IPS-NIHi7 (cell line): ENCODE measurements around the gene ZSWIM4.

Source experiments
- DNase-seq: peaks from one replicate; pipeline ENCODE4 v3.0.0; 2012; ENCODE audit warnings: mixed read lengths; ENCODE audit errors: extremely low spot score

The ZSWIM4 gene

DNA sequence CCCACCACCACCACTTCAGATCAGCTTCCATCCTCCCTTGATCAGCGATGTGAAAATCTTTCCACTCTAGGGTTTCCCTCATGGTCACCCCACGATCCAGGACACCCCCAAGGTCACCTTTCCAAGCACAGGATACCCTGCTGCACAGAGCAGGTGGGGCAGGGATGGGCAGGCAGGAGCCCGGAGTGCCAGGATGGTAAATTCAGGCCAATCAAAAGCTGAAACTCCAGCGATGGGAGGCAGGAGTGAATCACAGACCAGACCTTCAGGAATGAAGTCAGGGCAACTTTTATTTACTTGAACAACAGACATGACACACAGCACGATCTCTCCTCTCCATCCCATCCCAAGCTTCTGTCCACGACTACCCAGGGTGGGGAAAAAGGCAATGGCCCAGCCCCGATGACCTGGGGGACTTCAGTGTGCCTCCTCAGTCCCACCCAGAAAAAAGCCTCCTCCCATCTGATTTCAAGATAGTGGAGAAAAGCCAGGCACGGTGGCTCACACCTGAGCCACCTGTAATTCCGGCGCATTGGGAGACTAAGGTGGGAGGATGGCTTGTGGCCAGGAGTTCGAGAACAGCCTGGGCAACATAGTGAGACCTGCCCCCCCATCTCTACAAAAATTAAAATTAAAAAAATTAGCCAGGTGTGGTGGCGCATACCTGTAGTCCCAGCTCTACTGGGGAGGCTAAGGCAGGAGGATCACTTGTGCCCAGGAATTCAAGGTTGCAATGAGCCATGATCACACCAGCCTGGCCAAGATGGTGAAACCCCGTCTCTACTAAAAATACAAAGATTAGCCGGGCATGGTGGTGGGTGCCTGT lies 39.2 kb downstream of the ZSWIM4 start:
- no peak for DNase-seq

DNA sequence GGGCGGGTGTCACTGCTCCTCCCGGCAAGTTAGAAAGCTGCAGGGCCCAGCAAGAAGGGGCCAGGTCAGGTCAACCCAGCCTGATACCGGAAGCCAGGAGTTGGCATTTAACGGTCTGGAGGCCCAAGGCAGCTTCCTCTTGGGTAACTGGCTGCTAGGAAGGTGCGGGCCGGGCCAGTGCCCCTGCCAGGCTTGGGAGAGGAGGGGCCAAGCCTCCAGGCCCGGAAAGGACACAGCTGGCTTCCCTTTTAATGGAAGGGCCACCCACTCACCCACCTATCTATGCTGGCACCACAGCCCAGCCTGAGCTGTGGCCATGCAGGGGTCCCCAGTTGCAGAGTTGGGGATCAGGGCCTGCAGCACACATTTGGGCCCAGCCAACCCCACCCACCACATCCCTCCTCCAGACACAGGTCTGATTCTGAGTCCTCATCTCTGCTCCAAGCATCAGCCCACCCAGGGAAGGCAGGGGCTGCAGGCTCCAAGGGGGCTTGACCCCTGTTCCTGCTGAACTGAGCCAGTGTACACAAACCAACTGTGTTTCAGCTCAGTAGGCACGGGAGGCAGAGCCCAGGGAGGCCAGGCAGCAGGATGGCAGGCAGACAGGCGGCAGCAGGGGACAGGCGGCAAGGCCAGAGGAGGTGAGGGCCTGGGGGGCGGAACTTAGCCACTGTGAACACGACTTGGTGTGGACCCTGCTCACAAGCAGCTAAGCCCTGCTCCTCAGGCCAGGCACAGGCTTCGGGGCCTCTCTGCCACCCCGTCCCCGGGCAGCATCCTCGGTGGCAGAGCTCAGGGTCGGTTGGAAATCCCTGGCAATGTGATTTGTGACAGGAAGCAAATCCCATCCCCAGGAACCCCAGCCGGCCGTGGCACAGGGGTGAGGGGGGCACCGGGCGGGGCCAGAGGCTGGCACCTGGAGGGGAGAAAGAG lies 40.8 kb downstream of the ZSWIM4 start:
- DNase-seq: no peak

DNA sequence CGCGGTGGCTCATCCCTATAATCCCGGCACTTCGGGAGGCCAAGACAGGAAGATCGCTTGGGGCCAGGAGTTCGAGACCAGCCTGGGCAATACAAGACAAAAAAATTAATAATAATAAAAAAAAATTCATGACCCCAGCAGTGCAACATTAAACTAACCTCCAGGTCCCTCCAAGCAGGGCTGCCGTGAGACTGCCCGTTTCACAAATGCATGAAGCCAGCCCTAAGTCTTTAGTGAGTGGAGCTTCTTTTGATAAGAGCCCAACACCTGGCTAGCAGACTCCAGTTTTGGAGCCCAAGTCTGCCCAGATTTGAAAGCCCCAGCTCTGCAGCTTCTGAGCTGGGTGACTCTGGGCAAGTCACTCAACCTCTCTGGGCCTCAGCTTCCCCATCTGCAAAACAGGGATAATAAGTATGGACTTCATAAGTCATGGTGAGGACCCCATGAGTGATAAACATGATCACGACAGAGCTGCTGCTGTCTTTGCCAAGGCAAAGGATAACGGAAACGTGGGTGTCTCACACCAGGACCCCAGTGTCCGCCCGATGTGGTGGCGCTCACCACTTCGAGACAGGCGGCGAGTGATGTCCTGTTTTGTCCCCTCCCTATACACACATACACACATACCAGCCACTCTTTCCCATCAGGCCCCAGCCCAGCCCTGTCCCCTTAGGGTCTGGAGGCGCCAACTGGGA lies 43.3 kb downstream of the ZSWIM4 start:
- DNase-seq: no peak

DNA sequence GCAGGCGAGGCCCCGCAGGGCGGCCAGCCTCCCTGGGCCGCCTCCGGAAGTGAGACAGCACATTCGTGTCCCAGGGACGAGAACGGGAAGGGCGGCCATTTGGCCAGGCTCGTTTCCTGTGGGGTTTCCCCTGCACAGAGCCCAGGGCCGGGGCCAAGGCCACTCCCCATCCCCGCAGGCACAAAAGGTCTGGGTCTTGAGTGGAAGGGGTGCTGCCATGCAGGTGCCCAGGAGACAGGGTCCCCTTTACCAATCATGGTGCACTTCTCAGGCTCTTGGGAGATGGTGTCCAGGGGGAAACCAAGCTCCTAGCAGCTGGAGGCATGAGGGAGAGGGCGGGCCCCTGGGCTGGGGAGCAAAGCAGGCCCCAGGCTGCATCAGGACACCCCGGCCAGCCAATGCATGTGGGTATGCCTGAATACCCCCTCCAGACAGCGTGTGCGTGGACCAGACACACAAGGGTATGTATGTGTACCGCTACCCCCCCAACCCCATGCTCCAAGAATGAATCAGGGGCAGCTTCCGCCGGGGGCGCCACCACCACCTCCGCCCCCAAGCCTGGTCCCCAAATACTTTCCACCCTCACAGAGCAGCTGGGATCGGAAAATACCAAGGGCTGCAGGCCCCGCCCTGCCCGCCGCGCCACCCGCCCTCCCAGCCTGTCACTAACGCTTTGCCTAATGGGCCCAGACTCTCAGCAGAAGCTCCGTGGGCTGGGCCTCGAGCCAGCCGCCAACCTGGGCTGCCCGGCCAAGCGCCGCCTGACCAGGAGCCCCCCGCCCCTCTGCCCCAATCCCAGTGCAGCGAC lies 44.1 kb downstream of the ZSWIM4 start:
- peak; percentile 16 for DNase-seq

DNA sequence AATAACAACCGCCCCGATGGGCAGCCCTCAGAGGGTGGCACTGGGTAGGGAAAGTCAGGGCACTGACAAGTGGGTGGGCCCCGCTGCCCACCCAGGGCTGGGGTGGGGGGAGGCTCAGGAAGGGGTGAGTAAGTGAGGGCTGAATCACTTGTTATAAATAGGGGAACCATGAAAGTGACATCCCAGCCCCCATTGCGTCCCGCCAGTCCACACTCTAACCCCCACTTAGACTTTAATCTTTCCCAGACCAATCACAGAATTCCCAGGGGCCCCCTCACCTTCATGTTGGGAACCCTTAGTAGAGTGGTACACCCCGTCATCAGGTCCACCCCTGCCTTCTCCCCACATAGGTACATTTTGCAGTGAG lies 44.7 kb downstream of the ZSWIM4 start:
- DNase-seq: no peak

DNA sequence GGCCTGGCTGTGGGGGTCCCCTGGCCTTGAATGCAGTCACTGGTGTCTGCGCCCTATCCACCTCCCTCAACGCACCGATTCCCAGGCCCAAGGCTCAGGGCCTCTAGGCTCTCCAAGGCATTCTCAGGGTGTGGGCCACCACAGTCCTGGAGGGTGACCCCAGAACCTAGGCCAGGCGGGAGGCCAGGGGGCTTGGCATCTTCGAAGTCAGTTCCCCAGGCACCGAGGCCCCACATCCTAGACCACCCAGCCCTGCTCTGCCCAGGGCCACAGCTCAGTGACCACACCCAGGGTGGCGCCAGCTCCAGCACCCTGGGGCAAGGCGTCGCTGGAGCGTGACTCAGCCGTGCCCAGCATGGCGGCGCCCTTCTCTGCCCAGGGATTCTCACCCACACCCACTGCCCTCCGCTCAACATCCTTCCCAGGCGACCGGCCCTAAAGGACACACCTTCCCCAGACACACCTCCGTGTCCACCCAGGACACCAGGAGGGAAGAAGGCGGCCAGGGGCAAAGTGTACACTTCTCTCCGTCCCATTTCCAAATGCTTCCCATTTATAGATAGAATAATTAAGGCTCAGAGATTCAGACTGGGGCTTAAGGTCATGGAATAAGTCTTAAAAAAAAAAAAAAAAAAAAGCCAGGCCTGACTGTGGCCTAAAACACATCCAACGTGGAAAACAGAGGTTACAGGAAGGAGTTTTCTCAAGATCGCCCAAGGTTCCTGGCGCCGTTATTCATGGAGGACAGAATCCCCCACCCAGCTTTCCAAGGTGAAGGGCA lies 45.3 kb downstream of the ZSWIM4 start:
- peak; percentile 6 for DNase-seq

DNA sequence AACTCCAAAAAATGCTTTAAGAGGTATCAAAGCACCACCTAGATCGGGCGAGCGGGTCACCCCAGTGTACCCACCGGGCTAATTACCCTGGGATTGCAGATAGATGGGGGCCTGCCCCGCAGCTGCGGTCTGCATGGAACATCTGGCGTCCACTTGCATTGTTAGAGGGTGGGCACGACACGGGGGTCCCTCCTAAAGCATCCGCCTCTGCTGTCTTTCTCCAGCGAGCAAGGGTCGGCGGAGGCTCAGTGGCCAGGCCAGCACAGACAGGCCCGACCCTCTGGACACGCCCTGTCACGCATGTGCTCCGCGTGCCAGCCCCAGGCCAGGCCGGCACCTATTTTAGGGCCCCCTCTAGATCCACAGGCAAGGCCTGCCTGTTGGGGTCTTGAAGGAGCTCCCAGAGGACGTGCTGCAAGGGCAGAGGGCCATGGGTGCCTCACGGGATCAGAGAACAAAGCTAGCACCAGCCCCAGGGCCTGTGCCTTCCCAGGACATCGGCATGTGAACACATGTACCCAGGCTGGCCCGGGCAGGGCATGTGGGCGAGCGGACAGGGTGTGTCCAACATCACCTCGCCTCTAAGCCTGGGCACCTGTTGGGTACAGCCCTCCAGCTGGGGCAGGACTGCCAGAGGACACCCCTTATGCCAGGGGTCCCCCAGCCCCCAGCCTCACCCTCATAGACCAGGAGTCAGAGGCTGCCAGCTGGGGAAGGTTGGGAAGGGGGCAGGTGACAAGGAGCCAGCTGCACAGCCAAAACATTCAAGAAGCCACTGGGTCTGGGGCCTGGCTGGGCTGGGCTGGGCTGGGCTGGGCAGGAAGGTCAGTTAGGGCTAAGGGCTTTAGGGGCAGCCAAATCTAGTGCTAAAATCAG lies 46.1 kb downstream of the ZSWIM4 start:
- peak; percentile 5 for DNase-seq

DNA sequence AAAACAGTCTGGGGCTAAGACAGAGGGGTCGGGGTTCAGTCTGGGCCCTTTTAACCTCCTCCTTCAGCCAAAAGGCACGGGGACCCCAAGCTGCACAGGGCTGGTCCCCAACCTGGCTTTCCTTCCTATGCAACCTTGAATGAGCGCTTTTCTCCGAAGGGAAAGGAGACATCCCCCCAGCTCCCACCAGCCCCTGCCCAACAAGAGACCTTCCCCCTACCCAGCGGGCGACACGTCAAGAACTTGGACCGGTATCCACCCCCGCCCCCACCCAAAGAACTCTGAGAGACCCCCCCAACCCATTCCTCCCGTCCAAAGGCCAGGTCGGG lies 46.7 kb downstream of the ZSWIM4 start:
- DNase-seq: peak; percentile 4

DNA sequence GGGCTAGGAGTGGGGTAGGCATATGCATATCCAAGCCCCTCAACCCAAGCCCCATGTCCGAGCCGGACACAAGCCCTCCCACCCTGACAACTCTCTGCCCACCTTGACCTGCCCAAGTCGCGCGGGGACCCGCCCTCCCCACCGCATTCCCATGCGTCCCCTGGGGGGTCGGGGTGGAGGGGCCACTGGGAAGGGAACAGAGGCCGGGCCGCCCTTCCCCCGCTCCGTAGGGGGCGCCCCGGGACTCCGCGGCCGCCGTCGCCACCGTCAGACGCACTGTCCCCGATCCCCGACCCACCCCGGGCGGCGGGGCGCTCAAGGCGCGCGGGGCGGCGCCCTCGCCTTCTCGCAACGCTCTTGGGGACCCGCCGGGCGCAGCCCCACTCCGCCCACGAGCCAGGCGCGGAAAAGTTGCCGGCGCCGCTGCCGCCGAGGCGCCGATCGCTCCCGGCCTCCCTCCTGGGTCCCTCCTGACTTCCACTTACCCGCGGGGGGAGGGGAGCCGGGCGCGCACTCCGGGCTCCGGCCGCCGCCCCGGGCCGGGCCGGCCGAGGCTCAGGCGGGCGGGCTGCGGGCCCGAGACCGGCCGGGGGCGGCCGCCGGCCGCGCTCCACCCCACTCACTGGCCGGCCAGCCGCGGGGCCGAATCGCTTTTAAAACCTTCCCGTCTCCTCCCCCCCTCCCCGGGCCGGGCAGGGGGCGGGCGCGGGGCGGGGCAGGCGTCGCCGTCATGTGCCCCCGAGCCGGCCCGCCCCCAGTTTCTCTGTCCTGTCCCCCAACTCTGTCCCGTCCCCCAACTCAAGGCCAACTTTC lies 47.3 kb downstream of the ZSWIM4 start:
- peak; percentile 54 for DNase-seq

DNA sequence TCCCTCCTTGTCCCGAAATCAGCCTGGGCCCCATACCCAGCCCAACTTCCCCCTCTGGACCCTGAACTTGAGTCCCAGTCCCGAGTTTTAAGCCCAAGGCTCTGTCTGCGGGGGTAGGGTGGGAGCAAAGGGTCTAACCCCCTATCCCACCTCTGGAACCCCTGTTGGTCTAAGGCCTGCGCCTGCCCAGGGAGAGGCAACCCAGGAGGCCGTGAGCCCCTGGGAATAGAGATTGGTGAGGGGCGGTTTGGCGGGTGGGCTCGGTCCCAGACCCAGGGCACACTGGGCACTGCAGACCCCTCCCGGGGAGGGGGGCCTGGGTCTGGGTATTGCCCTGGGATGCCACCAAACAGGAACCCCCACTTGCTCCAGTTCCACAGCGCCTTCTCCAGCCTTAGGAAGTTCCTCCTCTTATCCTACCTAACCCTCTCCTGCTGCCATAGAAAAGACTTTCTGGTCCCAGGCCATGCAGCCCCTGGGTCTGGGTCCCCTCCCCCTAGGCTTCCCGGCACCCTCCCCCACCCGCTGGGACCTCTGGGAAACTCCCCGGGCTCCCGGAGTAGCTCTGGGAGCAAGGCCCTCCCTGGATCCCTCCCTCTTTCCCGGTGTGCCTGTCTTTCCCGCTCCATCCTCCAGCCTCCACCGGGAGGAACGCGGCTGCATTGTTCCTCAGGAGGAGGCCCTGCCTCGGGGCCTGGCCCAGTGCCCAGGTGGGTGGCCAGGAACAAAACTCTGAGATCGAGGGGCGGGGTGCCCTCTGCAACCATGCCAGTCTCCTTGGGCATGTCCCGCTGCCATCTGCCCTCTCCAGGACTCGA lies 48.1 kb downstream of the ZSWIM4 start:
- DNase-seq: peak; percentile 28

DNA sequence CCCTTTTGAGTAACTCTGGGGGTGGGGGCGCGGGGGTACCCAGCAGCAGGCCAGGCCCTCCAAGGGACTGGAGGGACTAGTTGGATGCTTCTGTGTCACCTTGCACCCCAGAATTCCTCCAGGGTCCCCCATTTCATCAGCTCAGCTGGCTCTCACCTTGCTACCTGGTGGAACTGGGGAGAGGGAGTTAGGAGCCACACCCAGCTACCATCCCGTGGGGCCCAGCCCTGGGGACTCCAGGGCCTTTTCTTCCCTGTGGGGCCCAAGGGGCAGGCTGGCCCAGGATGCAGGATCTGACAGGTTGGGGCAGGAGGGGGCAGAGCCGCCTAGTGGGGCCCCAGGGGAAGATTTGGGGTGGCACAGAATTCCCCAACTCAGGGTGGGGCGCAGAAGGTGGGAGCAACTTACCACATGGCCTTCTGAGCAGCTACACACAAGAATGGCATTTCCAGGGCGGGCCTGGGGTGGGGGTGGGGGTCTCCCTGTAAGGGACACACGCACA lies 48.9 kb downstream of the ZSWIM4 start:
- peak; percentile 3 for DNase-seq

DNA sequence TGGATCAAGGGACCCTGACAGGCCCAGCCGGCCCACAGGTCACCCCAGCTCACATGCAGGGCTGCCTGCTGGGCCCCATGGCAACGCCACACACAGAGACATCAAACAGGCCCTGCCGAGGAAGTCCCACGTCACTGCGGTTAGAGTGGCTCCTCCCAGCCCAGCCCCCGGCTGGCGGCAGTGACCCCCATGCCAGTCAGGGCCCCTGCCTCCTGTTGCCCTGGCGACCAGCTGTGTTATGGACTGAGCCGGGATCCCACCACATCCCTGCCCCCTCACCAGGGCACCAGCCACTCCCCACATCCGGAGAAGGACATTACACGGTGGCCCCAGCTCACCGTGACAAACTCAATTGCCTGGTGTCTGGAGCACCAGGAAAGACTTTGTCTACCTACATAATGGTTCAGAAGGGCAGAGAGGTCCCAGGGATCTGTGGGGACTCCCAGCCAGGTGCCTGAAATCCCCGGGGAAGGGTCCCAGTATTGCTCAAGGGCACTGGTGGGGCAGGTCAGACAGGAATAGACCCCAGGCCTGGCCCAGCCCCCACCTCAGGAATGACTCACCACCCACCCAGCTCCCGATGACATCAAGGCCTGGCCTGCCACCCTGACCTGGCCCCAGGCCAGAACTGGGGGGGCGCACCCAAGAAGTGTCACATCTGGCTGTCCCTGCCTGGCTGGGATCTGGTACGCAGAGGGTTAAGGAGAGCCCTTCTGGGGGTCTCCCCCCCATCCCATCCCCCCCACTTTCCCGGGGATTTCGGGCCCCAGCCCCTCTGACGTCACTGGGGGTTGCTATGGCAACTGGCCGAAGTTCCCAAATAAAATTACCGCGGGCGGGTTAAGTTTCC lies 51.5 kb downstream of the ZSWIM4 start:
- peak; percentile 74 for DNase-seq

DNA sequence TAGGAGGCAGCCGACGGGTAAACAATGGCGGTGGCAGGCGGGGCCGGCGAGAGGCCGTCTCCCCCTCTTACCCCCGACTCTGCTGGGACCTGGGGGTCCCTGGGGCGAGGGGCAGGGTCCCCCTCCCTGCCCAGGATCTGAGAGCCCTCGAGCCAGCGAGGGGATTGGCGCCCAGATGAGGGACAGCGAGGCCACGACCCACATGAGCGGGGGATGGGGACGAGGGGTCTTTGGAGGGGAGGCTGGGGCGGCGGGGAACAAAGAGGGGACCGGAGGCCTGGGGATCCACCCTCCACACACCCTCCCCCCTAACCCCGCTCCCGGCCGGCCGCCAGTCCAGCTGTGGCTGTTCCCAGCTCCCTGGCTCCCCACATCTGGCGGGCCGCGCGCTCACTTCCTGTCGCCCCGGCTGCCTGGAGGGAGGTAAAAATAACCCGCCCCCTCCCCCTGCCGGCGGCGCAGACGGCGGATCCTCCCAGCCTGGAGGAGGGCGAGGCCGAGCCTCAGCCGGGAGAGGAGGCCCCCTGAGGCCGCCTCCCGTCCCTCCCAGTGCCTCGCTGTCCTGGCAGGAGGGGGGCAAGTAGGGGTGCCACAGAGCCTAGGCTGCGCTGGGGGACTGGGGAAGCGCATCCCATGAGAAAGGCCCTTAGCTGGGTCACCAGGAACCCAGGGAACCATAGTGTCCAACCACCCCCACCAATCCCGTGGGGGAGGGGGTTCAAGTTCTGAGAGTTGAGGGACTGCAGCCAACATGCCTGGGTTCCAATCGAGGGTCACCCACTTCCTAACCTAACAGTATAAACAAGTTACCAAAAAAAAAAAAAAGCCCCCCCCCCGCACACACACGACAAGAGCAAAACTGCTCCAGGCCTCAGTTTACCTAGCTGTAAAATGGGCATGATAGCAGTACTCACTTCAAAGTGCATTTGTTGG lies 52.4 kb downstream of the ZSWIM4 start:
- peak; percentile 80 for DNase-seq

DNA sequence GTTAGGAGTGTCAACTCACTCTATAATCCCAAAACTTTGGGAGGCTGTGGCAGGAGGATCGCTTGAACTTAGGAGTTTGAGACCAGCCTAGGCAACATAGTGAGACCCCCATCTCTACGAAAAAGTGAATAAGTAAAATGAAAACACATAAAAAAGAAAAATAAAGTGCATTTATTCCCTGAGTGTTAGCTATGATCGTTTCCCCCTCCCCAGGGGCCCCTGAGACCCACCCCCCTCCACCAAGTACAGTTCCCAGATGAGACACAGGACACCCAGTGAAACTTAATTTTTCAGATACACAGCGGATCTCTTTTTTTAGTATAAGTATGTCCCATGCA lies 53.1 kb downstream of the ZSWIM4 start:
- DNase-seq: no peak

DNA sequence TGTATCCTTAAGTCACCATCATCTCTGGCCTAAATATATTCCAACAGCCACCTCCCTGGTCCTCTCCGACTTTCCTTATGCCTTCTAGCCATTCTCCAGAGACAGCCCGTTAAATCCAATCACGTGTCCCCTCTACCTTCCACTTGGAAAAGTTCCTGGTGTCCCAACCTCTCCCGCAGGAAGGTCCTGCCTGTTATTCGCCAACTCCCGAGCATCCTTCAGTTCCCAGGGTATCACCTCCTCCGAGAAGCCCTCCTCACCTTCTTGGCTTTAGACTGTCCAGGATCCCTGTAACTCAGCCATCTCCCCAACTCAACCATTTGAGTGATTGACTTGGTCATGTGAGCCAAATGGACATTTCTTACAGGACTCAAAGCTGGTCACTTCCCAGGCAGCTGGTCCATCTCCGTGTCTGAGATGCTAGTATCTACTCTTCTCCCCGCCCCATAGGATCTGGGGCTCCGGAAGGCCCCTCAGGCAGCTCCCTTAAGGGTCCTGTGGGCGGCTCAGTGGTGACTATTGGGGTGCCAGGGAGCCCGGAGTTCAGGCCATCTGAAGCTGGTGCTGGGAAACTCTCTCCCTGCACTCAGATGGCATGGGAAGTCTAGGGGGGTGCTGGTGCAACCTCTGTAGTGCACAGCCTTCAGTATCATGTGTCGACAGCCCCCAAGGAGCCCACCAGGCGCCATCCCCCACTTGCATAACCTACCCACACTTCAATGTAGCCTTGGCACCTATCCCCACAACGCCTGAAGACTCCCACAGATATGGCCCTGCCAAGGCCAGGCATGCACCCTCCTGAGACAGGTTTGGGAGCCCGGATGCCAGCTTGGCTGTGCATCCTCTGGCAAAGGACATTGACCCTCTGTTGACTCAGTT lies 53.8 kb downstream of the ZSWIM4 start:
- peak; percentile 7 for DNase-seq
